HG02610 (cell line): ENCODE data around the gene DRD1.

Experiments used
- ATAC-seq: cut with Tn5 transposase; IDR thresholded peaks from one replicate; pipeline ENCODE4 v1.9.1; 2021; ENCODE audit warnings: mild to moderate bottlenecking, moderate library complexity; ENCODE audit not compliant: unreplicated experiment

DRD1 gene

DNA sequence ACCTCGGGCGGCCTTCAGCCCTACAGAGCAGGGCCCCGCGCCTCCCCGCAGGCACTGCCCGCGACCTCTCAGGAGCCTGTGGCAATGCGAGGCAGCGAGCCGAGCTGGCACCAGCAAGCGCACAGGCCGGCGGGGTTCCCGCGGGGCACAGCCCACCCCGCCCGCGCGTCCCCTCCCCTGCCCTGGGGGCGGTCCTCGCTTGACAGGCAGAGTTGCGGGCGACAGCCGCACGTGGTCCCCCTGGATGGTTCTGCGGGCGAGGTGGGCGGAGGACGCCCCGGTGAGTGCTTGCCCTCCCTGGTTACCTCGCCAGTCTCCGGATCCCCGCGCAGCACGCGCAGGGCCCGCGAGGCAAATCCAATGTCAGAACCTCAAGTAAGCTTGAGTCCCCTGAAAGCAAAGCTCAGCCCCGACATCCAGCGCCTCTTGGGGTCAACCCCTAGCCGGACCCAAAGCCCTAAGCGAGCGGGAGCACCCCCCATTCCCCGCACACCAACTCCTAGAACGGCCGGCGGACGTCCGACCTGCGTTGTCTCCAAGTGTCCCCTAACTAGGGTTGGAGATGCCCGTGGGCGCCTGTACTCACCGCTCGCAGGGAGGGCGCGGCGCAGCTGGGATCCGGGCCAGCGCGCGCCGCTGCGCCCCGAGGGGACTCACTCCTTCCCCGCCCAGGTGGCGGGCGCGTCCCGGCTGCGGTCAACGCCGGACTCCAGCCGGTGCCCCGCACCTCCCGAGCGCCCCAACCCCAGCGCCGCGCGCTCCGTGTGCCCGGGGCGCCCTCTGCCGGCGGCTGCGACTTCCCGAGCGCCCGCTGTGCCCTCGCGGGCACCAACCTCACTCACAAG is at the start of gene DRD1:
Gene DRD1, minus strand, starts transcription at position 123 of the 845 bp plus-strand sequence. CDS start 1,083 bp downstream, outside the sequence.
- ATAC-seq: no peak

DNA sequence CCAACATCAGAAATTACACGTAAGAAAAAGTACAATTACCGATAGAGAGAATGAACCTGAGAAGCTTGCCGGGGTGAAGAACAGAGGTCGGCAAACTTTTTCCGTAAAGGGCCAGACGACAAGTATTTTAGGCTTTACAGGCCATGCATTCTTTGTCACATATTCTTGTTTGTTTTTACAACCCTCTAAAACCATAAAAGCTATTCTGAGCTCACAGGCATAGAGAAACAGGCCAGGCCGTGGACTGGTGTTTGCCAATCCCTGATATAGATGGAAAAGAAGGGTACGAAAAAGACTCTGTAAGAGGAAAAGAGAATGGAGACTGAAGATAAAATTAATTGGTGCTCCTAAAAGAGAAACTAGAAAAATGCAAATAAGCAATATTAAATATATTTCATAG is 49.7 kb upstream of the DRD1 start:
- no peak for ATAC-seq

DNA sequence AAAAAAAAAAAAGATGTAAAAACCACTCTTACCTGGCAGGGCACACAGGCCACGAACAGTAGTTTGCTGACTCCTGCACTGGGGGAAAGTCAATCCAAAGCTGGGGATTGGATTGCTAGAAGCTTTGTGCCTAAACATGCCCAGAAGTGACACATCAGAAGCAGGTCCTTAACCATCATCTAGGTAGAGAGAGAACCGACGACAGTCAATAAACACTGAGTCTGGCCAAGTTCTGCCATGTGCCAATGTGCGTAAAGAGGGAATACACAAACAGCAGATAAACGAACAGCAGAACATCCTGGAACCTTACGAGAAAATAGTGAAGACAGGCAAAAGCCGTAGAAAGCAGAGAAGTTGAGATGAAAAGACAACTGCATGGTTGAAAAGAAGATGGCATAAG is 49.3 kb upstream of the DRD1 start:
- ATAC-seq: no peak

DNA sequence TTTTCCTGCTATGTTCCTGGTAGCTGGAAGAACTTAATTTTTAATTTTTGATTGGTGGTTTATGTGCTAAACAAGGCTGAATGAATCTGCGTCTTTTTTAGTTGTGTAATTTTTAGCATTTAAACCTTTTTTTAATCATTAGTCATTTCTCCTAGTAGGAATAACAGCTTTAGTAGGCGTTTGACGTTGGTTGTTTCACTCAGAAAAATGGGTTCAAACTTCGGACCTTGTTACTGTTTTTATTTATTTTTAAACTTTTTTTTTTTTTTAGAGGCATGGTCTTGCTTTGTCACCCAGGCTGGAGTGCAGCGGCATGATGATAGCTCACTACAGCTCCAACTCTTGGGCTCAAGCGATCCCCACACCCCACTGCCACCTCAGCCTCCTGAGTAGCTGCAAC is 47.2 kb upstream of the DRD1 start:
- ATAC-seq: no peak

DNA sequence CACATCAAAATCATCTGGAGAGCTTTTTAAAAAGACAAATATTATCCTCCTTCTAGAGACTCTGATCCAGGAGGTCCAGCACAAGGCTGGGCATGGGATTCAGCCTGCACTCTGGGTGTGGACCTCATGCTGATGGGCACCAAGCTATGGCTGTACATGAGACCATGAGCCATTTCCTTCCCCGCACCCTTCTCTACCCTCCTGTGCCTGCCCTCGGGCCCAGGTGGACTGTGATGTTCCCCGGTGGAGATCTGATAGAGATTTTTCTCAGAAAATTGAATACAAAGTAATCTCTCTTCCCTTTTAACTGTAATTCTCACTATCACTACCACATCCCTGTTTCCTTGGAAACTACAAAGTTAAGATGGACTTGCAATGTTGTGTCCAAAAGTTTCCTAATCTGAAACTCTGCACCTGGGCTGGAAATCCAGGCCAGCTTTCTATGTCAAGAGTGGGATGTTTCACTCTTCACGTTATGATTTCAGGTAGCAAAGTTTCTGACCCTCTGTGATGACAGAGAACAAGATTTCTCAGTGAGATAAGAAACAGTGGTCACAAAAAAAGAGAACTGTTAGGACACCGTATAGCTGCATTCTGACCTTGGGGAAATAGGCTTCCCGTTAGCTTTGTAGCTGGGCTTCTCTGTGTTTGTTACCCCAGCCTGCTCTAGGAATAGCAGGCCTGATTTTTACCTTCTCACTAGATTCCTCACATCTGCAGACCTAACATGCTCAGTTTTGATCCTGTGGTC is 45.9 kb upstream of the DRD1 start:
- no peak for ATAC-seq

DNA sequence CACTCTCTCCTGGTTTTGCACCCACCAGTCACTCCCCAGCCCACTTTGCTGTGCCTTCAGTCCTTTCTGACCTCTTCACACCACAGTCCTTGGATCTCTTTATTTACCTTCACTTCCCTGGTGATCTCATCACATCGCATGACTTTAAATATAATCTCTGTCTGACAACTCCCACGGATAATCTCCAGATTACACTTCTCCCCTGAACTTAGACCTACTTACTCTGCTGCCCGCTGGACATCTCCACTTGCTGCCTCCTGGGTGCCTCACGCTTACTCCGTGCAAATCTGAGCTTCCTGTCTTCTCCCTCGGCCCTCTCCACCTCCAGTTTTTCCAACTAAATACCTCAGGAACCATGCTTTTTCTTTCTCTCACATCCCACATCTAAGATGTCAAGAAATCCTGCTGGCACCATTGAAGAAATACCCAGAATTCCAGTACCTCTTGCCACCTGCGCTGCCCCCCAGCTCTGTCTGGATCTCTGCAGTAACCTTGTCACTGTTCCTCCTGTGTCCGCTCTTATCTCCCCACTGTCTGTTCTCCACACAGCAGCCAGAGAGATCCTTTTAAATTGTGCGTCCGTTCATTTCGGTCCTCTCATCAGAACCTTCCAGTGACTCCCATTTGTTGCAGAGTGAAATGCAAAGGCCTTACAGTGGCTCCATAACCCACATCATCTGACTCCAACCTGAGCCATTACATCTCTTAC is 43.7 kb upstream of the DRD1 start:
- ATAC-seq: no peak

DNA sequence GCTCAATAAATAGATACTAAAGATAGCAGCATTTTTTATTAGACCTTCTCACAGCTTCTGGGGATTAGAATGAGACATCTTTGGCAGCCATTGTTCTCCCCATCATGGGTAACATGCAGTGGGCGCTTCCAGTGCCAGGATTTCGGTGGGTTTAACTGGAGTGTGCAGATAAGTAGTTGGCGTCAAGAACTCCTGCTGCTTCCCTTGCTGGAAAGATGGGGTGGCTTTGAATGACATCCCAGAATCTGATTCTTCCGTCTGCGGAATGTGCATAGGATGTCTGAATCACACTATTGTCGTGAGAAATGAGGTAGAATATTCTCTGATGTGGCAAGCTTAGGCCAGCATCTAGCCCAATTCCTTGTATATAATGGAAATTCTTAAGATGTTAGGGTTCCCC is 41.6 kb upstream of the DRD1 start:
- no peak for ATAC-seq

DNA sequence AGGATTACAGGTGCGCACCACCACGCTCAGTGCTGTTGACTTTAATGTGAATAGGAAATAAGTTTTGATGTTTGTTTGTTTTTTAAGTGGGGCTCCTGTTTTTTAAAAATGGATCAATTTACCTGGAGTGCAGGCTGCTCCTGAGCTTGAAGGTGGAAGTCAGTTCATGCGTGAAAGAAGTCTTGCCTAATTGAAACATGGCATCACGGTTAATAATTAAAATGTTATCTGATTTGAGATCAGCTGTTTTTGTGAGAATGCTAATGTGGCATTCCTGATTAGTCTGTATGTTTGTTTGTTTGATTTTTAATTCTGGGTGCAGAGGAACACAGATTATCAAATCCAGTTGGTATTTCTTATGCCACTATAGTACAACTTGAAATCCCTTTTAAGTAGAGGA is 40.8 kb upstream of the DRD1 start:
- ATAC-seq: no peak

DNA sequence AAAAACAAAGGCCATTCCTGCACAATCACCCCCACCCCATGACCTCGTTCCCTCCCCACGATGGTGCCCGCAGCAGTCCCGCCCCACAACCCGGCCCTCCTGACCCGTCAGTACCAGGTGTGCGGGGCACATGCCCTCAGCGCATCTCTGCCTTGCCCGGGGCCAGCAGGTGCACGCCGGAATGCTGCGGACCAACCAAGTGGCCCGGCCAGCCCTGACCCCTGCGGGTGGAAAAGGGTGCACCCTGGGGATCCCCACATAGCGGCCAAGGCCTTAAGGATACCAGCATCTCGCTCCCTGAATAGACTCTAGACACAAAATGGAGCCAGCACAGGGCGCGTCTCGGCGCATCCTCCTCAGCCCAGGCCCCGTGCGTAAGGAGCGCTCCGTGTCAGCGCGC is 40.3 kb upstream of the DRD1 start:
- no peak for ATAC-seq

DNA sequence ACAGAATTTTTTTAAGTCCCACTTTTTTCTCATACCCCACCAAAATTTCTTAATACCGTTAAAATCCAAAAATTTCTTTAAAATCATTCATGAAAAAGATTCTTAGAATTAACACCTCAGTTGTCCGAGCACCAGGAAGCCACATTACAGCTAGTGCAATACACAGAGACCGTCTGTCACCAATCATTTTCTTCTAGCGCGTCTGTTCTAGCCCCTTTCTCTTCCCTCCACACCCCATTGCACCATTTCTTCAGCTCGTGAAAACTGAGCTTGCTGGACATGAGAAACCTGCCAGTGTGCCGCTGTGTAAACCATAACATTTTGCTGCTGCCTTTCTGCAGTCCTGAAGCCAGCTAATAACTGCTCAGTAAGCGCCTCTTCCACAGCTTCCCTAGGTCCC is 39.4 kb upstream of the DRD1 start:
- ATAC-seq: no peak

DNA sequence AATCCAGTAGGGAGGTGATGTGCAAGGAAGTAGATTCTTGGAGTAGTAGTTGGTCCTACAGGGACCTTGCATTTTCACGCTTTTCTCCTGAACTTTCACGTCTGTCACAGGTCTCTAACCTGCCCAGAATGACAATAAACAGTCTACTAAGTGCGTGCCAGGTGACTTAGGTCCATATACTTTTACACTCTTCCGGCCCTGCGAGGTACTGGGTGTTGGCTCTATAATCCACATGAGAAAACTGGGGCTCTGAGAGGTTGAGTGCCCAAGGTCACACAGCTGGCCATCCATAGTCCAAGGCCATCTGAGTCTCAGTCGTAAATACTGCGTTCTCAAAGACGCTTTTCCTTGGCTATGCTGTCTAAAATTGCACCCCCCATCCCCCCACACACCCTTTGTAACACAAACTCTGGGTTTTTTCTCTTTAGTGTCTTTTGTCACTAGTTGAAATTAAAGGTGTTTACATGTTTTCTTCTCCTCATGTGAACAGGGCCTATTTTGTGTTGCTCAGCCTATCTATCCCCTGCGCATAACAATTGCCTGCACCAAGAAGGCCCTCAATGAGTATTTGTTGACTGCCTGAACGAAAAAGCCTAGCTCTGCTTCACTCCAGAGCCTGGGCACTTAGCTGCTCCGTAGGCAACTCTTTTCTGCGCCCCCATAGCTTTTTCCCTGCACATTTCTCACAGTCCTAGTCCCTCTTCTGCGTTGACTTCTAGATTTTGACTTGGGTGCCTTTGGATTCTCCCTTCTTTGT is 35.3 kb upstream of the DRD1 start:
- no peak for ATAC-seq

DNA sequence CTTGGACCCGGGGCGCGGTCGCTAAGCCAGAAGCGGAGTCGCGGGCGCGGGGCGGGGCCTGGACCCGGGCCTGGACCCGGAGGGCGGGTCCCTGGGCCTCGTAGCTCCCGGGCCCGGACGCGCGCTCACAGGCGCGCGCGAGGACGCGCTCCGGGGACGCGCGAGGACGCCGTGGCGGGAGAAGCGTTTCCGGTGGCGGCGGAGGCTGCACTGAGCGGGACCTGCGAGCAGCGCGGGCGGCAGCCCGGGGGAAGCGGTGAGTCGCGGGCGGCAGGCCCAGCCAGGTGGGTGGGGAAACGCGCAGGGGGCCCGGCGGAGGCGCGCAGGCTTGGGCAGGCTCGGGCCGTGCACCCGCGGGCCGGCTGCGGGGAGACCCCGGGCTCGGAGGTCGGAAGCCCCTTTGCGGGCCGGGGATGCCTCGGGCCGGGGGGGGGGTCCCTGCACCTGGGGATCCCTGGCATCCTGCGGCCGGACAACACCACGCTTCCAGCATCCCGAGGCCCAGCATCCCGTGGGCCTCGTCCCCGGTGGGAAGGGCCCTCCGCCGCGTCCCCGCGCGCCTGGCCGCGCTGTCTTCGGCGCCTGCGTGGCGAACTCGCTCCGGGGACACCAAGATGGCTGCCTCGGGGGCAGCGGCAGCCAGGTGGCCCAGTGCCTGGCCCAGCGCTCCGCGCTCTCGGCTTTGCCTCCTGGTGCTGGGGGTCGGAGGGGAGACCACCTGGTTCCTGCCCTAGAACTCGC is 34.6 kb upstream of the DRD1 start, which contains the start of gene SFXN1:
Gene SFXN1, plus strand, starts transcription at position 177 of the 741 bp plus-strand sequence. CDS start 13,544 bp downstream, outside the sequence.
- ATAC-seq: peak; percentile 84

DNA sequence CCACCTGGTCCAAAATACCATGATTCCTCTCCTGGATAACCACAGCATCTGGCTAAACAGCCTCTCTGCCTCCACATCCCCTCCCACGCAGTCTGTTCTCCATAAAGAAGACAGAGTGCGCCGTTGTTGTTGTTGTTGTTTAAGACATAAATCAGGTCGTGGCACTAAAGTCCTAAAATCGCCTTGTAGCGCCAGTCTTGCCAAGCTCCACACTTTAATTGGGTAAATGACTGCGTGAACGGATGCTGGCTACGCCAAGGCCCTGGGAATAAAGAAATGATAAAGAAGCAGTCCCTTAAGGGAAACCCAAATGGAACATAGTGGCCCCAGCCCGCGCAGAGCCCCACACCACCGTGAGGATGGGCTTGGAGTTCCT is 34.0 kb upstream of the DRD1 start:
- ATAC-seq: no peak

DNA sequence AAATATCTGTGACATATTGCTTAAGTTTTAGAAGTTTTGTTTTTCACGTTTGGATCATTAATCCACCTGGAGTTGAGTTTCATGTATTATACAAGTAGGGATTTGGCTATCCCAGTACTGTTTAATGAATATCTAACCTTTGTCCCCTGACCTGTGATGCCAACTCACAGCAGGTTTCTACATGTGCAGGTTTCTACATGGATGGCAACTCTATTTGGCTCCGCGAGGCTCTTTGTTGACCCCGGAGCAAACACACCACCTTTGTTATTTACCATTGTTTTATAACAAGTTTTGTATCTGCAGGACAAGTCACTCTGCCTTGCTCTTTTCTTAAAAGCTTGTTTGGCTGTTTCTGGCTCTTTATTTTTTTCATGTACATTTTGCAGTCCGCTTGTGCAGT is 33.5 kb upstream of the DRD1 start:
- no peak for ATAC-seq

DNA sequence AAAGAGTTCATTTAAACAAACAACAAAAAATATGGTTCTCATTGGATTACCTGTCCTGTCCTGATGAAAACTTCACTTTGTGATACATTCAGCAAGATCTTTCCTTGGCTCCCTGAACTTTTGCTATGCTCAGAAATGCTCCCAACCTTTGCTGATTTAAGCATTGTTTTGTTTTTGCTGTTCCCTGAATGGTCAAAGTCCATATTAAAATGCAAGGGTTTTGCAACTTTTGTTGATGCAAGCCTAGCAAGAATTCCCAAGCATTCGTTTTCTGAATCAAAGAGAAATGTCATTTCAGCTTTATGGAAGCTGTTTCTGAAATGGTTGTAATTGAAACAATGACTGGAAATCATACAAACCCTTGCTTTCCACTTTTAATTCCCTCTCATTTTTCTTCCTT is 31.3 kb upstream of the DRD1 start:
- ATAC-seq: no peak

DNA sequence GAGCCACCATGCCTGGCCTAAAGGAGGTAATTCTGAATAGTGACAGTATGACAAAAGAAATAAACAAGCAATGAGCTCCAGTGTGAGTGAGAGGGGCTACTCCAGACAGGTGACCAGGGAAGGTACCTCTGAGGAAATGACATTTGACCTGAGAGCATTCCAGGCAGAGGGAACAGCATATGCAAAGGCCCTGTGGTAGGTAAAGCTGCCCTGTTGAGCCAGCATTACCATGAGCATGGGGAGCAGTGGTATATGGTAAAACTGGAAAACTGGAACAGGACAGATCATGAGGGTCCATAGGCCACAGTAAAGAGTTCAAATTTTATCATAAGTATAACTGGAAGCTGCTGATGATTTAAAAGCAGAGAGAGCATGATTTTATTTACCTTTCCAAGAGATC is 28.4 kb upstream of the DRD1 start:
- no peak for ATAC-seq

DNA sequence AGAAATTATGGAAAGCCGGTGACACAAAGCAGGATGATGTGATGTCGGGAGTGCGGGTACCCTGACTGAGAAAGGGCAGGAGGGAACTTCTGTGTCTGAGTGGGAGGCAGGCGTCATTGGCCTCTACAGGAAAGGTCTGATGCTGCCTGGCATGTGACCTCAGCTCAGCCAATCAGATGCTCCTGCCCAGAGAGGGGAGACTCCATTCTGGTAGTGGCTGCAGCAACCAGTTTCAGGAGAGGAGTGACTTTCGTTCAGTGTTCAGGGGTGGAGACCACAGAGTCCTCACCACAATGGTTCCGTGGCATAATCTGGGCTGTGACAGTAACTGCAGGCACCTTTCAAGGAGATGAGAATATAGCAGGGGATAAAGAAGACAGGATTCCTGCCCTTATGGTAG is 27.6 kb upstream of the DRD1 start:
- no peak for ATAC-seq

DNA sequence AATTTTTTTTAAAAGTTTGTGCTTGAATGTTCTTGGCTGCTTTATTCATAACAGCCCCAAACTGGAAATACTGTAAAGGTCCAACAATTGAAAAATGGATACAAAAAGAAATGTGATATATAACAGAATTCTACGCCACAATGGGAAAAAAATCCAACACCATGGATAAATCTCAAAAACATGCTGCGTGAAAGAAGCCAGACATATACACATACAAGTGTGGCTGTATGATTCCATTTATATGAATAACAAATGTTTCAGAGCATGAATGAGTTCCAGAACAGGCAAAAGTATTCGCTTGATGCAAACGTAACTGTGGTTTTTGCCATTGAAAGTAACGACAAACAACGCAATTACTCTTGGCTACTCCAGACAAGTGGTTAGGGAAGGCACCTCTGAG is 27.2 kb upstream of the DRD1 start:
- no peak for ATAC-seq

DNA sequence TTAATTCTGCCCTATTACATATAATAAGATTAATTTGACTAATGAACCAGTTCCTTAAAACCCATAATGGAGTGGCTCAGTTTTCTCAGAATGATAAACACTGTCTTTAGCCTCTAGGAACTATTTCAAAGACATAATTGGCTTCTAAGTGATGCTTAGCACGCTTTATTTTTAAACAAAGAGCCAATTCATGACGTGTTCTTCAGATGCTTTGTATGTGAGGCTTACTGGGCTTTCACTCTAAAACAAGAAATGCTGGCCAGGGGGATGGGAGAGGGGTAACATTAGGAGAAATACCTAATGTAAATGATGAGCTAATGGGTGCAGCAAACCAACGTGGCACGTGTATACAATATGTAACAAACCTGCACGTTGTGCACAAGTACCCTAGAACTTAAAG is 26.8 kb upstream of the DRD1 start:
- ATAC-seq: no peak

DNA sequence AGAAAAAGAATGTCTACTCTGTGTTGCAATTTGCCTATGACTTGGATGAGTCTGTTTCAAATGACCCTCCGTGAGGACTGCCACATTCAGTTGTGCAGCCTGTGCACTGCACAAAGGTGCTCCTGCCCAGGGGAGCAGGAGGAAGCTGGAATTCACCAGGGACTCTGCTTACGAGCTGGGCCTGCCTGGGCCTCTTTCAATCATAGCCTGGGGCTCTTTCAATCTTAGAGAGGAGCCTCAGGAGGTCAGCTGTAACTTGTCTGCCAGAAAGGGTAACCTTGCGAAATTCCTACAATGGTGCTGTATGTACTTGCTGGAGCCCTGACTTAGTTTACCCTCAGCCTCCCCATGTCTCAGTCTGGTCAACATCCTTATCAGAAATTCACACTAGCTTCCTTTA is 25.9 kb upstream of the DRD1 start:
- ATAC-seq: no peak
